ENCODE results near the gene AGBL1.
A peak's percentile ranks its signal among the peaks of the same experiment; 100 is the strongest.

AGBL1 gene

DNA sequence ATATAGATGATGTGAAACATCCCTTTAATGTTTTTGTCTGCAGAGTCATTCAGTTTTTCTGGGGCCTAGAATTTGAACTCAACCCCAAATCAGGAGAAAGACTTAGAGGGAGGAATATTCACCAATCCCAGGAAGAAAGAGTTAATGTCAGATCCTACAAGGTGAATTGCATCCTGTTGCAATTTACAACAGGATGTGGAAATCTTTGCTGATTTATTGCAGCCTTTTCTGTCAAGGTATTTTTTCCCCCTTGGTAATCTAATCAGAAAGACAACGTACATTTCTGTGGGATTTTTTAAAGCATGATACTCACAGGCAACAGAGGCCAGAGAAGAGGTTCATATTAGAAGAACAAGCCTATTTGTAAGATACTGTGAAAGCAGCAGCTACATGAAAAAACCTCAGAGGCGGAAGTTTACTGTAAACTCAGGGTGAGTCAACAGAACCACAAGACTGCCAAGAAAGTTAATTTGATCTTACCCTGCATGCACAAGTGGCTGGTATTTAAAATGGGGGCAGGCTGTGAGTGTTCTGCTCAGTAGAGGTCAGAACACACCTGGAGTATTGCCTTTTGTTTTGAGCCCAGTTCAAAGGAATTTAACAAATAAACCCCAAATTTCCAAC lies 531.9 kb downstream of the AGBL1 start:
- DNase-seq, result no peak

- DNase-seq, result no peak
Measured at GRCh38 chr15:86615411-86615810, 535.7 kb downstream of the AGBL1 start.

- DNase-seq, result no peak
Measured at GRCh38 chr15:86615816-86616215, 536.1 kb downstream of the AGBL1 start.

DNA sequence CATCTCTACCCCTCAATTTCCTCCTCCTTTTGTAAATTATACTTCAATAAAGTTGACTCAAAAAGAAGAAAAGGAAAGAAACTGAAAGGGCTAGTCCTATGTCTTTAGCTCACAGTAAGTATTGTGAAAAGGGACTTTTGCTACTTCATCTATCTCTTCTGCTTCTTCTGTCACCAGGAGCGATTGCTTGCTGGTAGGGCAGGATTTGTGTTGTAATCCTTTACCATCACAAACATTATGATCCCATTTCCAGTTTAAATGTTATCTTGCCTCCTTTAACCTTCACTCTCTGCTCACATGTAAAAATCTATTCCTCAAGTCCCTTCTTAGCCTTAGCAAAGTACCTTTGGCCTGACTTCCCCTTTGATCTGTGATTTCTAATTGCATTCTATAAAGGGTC lies 537.1 kb downstream of the AGBL1 start:
- DNase-seq, result no peak

GRCh38 chr15:86620157-86620556 lies 540.5 kb downstream of the AGBL1 start:
- DNase-seq, result no peak

DNA sequence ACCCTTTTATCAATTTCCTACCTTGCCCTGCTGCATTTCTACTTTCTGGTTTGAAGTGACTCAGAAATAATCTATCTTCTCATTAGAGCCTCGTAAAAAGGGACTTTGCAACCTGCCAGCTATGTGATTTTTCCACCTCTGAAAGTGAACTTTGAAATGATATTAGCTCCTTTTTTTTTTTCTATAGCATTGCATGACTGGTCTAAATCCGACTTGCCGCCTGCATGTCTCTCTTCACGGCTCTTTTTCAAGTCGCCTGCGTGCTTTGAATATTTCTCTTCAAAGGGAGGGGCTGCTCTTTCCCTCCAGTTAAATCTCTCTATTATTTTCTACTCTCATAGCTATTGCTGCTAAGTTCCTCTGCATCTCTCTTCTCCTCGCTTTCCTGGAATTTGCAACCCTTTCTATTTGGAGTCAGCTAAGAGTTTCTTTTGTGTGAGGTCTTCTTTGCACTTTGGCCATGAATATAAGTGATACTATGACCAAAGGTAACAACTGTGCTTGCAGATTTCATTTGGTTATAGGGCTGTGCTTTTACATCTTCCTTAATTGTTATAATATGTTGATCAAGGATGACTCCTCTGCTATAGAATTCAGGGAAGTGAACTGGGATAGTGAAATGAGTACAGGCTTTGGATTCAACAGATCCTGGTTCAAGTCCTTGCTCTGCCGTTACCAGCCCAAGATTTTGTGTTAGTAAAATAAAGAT lies 541.1 kb downstream of the AGBL1 start:
- no peak for DNase-seq

DNA sequence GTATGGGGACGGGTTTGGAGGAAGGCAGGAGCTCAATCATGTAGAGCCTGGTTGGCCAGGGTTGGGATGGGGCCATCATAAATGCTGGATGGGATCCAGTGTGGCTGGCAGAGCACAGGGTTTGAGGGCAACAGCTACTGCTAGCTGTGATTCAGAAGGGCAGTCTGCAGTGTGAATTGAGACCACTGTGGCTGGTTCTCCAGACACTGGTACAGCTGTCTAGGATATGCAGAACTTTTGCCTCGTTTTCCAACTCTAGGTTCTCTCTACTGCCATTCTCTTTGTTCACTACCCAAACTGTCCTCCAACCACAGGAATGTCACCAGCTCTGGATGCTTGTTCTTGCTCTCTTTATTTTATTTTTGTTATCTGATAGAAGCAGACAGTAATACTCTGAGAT lies 543.6 kb downstream of the AGBL1 start:
- no peak for DNase-seq

DNA sequence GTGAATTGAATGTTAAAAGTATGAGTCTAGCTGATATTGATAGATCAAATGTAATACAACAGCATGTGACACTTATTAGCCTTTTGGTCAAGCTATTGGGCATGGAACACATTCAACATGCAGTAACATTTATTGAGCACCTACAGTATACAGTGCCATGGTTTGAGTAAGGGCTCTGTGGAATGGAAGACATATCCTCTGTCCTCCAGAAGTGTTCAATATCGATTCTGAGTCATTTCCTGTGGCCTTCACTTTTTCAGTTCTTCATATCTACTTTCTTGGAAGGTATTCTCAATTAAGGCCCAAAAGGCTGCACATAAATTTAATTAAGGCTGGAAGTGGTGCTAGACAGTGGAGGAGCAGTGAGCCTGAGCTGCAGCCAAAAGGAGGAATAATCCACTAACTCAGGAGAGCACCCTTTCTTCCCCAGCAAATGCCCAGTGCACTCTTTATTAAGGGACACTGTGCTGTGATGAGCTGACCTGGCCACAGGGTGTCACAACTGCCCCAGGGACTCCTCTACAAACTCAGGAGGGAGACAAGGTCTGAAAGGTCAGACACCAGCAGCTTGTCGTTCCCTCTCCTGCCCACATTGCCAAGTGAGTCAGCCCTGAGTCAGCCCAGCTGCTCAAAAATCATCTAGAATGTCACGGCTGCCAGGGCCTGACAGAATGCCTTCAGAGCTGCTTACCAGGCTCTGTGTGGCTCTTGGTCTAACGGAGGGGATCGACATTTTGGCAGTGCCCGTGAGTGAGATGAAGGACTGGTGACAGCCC lies 544.8 kb downstream of the AGBL1 start:
- peak; percentile 78 for DNase-seq

GRCh38 chr15:86629409-86630356 lies 550.0 kb downstream of the AGBL1 start:
- no peak for DNase-seq

DNA sequence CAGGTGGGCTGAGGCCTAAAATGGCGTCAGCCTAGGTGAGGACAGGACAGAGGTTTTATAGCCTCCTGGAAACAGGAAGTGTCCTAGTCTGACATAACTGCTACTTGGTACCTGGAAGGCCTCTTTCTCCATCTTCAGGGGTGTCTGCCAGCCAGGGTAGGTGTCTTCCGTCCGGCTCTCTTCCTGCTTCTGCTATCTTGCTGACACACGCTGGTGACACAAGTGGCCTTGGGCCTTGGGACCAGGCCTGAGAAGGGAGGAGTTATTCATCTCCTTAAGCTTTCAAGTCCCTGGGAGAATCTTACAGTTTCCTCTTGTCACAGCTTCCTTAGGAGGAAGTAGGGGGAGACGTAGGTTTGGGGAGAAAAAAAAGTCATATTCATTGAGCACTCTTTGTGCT lies 551.3 kb downstream of the AGBL1 start:
- no peak for DNase-seq

DNA sequence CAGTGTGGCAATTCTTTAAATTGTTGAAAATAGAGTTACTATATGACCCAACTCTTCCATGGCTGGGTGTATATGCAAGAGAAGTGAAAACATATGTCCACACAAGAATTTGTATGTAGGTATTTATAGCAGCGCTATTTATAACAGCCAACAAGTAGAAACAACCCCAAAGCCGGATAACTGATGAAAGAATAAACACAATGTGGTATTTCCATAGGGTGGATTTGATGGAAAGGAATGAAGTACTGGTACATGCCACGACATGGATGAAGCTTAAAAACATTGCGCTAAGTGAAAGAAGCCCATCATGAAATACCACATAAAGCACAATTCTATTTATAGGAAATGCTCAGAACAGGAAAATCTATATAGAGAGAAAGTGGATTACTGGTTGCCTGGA lies 554.5 kb downstream of the AGBL1 start:
- DNase-seq, result no peak

- DNase-seq, result no peak
Measured at GRCh38 chr15:86634992-86635638, 555.4 kb downstream of the AGBL1 start.

- no peak for DNase-seq
Measured at GRCh38 chr15:86644339-86644738, 564.7 kb downstream of the AGBL1 start.

- no peak for DNase-seq
Measured at GRCh38 chr15:86645925-86646500, 566.3 kb downstream of the AGBL1 start.

DNA sequence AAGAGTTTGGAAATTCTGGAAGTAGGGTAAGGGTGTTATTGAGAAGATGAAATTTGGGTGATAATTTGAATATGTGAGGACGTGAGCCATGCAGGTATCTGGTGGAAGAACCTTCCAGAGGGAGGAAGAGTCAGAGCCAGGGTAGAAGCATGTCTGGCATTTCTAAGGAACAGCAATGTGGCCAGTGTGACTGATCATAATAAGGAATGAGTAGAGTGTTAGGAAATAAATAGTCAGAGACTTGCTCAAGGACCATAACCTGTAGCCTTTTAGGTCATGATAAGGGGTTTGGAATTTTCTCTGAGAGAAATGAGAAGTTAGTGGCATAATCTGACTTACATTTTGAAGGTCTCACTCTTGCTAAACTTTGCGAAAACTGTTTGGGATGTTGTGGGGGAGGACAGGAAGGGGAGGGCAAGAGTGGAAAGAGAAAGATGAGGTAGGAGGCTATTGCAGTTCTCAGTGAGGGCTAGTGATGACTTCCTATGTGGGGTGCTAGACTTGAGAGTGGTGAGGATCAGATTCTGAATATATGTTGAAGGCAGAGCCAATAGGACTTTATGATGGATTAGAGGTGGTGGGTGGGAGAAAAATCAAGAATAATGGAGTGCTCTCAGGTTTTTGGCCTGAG lies 568.3 kb downstream of the AGBL1 start:
- no peak for DNase-seq

- DNase-seq, result no peak
Measured at GRCh38 chr15:86649277-86649676, 569.6 kb downstream of the AGBL1 start.

- DNase-seq, result no peak
Measured at GRCh38 chr15:86650094-86650493, 570.4 kb downstream of the AGBL1 start.

GRCh38 chr15:86653344-86654197 lies 573.9 kb downstream of the AGBL1 start:
- DNase-seq, result no peak

DNA sequence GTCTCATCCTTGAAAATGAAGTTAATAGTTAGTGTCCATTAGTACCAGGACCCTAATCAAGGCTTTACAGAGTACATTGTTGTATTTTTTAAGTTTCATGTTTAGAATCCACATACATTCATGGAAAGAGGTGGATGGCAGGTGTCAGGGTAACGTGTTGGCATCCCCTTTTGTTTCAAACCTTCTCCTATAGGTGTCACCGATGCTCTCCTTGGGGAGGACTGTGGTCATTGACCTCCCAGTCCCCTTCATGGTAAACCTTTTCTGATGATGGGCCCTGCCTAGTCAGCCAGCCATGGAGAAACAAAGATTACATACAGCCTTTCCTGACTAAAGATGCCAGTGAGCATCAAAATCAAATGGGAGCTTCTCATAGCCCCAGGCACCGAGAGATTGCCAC lies 574.8 kb downstream of the AGBL1 start:
- no peak for DNase-seq

DNA sequence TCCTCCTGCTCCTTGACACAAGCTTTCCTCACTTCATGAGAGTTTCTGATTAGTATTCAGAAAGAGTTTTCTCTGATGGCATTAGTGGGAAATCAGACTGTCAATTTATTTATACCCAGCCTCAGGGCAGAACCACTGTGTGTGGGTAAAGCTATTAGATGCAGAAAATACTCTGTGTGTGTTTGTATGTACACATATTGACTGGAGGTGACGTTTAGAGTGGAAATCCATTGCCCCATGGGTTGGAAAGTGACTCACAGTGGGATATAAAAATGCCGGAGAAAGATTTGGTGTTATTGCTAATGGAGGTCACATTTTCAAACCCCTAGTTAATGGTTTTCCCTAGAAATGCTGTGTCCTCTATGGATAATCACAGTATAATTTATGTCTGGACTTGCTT lies 577.6 kb downstream of the AGBL1 start:
- DNase-seq, result no peak
